GM19023 (cell line): ENCODE results near the gene PDK2.
"Not testable (repeated sequence)": the region's sequence is repeated elsewhere in the genome, so short reads cannot be mapped to it uniquely, and the experiment has no call there.

Source experiments
- ATAC-seq: cut with Tn5 transposase; IDR thresholded peaks from one replicate; pipeline ENCODE4 v1.9.1; 2021; ENCODE audit warnings: mild to moderate bottlenecking, moderate library complexity; ENCODE audit not compliant: unreplicated experiment

The PDK2 gene

DNA sequence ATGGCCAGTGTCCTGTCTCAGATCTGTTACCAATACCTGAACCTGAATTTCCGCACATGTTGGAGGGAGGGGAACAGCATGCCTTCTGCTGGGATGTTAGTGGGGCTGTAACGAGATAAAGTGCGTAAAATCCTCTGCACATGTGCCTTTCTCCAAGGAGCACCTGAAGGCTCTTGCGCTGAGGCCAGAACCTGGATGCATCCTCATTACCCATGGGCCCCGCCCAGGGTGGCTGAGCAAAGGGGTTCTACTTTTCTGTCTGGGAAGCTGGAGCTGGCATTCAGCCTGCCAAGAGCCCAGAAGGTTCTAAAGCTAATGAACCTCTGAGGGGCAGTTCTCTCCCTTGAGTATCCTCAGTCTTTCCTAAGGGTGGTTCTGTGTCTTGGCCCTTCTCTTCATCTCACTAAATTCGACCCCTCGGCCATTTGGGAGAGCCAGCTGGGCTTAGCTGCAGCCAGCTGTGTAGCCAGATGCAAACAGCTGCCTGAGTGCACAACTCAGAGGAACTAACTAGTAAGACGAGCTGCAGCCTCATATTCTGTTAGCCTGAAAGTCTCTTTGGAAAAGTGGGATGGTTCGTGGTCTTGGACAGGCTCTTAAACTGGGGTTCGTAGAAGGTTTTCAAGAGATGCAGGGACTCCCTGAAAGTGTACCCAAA is 36.7 kb upstream of the PDK2 start:
- no peak for ATAC-seq

DNA sequence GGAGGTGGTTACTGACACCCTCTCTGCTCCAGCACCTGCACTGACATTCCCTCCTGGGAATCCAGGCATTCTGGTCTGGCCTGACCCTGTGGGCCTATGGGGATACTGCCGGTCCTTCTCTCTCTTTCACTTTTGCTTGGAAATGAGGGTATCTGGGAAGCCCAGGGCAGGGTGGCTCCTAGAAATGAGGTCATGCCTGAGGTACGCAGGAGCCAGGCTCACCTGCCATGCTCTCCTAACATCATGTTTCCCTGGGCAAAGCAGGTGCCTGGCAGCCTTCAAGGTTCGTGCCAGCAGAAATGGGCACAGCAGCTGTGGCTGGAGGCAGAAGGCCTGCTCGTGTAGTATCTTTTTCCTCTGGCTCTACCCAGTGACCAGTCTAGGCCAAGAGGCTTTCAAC is 35.9 kb upstream of the PDK2 start:
- ATAC-seq: no peak

DNA sequence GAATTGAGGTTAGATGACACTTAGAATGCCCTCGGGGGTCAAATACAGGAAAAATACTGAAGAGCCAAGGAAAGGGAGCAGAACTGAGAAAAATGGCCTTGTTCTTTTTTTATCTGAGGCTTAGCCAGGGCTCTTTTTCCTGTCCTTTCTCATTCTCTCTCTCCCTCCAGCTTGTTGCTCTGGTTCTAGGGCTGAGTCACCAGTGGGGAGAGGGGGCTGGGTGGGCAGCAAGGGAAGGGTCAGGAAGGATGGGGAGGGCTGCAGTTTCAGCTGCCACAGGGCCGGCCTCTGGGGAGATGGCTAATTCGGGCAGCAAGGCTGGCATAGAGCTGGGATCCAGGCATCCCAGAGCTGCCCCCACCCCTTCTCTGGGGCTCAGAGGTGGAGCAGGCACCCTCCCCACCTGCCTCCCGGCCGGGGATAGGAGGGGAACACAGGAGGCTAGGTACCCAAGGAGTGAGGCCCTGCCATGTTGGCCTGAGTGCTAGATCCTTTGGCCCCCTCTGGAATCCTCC is 35.3 kb upstream of the PDK2 start:
- ATAC-seq: no peak

DNA sequence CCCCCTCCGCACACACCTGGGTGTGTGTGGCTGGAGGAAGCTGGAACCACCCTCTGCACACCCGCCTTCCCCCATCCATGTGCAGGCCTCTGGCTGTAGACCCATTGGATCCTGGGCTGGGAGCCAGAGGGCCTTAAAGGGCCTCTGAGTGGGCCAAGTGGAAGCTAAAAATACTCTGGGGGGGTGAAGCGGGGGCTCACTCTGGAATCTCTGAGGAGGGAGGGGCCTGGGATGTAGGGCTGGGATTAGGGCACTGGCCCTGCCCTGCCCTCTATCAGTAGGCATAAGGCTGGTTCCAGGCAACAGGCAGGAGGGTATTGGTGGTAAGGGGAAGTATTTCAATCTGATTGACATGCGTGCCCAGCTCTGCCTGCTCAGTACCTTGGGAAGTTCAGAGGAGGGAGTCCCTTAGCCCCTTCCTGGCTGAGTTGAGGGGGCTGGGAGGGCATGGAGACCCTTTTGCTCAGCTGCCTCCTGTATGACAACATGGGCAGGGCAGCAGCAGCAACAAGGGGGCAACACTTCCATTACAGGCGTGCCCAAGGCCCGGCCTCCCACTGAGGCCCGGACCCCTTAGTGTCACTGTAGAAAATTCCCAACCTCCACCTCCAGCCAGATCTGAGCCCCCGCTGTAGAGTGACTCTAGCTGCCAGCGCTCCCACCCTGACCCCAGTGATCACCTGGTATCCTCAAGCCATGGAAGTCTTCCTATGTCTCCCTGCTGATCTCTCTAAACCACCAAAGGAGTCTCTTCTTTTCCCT is 34.0 kb upstream of the PDK2 start:
- no peak for ATAC-seq

DNA sequence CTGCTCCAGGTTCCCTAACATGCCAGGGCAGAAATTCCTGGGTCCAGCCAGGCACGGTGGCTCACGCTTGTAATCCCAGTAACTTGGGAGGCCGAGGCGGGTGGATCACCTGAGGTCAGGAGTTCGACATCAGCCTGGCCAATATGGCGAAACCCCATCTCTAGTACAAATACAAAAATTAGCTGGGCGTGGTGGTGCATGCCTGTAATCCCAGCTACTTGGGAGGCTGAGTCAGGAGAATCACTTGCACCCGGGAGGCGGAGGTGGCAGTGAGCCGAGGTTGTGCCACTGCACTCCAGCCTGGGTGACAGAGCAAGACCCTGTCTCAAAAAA is 33.5 kb upstream of the PDK2 start:
- not testable (repeated sequence) for ATAC-seq

DNA sequence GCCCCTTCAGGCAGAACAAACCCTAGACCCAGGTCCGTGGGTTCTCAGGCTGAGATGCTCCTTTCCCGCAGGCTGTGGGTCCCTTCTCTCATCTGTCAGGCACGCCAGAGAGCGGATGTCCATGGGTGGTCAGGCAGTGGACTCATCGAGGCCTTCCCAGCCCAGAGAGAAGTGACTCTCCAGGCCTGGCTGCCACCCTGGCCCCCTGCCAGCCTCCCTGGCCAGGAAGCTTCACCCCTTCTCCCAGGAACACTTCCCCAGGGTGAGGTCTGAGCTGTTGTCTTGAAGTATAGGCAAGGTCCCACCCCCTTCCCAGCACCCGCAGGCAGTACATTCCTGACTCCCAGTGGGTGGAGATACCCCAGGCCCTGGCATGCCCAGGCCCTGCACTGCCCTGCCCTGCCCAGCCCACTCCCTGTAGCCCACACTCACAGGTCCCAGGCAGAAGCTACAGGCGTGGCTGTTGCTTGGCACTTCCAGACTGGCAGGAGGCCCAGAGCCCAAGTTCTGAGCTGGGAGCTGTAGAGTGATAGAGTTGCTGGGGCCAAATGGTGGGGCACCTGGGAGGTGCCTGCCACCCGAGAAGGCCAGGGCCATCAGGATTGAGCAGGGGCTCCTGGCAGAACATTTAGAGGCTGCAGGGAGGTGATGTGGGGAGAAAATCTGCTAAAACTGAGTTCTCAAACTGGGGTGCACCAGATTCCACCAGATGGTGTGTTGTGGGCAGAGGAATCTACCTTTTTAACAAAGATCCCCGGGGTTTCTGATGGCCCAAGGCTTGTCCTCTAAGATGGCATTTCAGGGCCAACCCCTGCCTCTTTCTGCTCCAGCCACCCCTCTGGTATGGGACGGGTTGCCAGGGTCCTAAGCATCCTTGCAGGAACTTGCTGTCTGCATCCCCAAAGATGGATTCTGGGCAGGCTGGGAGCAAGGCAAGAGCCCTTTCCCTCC is 32.6 kb upstream of the PDK2 start:
- ATAC-seq: no peak

DNA sequence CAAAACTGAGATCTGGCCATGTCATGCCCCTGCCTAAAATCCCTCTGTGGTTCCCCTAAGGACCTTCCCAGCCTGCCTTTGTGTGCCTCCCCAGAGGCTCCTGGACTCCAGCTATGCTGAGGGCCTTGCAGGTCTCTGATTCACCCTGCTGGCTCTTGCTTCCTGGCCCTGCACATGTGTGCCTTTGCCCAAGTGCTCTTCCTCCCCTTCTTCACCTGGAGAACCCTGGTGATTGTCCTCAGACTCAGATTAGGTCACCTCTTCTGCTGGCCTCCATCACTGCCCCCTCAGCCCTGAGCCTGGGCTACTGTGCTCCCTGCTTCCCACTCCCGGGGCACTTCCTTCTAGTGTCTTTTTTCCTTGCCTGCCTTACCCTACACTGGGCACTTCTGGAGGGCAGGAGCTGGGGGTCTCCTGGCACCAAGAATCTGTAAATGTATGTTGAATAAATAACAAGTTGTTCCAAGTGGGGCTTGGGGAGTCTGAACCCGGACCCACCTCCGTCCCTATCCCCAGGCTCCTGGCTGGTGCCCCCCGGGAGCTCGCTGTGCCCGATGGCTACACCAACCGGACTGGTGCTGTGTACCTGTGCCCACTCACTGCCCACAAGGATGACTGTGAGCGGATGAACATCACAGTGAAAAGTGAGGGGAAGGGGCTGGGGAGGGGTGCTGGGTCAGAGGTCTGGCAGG is 31.4 kb upstream of the PDK2 start:
- ATAC-seq: no peak

DNA sequence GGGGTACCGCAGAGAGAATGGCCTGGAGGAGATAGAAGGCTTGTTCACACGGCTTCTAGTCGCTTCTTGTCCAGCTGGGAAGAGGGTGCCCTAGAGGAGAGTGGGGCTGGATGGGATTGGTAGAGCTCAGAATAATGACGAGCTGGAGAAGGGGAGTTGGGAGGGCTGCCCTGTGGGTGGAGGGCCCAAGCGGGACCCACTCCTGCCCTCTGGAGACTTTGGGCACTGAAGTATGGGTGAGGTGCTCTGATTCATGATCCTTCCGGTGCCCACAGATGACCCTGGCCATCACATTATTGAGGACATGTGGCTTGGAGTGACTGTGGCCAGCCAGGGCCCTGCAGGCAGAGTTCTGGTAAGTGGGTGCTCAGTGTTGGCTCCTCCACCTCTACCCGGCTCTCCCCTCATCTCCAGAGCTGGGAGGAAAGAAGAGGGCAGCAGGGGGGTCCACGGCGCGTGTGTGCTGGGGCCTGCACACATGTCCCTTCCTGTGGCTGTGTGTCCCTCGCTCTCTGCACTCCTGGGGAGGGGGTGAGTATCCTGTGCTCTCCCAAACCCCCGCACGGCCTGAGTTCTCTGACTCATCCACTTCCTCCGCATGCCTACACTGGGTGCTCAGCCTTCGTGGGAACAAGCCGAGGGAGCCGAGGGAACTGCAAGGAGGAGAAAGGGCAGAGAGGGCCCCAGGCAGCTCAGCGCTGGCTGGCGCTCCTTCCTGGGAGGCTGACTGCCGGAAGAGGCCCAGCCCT is 30.7 kb upstream of the PDK2 start:
- ATAC-seq: no peak

DNA sequence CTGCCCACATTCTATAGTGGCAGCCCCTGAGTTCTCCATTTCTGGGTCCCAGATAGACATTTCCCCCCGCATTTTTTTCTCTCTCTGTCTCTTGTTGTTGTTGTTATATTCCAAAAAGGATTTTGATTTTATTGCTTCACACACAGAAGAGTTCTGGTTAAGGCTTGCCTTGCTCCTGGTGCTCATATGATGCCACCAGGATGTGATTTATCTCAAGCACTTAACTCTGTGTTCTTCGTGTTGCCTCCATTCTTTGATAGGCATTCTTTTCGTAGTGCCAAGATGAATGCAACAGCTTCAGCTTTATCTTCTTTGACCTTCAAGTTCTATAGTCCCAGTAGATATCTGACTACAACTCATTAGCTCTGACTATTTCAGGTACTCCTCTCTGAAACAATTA is 30.1 kb upstream of the PDK2 start:
- ATAC-seq: no peak

DNA sequence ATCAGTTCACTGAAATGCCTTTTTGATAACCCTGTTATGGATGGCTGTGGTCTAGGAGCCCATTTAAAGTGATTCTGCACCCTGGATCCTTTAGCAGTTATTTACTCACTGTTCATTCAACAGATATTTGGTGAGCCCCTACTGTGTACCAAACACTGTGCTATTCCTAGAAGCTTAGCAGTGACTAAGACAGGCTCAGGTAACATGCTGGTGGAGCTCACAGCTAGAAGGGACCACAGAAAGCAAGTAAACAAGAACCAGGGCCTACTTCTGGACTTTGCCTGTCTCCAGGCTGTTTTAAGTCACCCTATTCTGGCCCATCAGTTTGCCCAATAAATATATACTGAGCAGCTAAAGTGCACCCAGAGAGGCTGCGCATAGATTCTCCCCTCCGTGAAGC is 28.2 kb upstream of the PDK2 start:
- no peak for ATAC-seq

DNA sequence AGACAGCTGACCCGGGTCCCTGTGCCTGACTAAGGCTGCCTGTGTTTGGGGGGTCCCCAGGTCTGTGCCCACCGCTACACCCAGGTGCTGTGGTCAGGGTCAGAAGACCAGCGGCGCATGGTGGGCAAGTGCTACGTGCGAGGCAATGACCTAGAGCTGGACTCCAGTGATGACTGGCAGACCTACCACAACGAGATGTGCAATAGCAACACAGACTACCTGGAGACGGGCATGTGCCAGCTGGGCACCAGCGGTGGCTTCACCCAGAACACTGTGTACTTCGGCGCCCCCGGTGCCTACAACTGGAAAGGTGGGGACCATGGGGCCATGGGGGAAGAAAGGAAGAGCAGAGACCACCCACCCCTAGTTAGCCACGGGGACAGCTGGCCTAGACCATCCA is 27.2 kb upstream of the PDK2 start:
- no peak for ATAC-seq

DNA sequence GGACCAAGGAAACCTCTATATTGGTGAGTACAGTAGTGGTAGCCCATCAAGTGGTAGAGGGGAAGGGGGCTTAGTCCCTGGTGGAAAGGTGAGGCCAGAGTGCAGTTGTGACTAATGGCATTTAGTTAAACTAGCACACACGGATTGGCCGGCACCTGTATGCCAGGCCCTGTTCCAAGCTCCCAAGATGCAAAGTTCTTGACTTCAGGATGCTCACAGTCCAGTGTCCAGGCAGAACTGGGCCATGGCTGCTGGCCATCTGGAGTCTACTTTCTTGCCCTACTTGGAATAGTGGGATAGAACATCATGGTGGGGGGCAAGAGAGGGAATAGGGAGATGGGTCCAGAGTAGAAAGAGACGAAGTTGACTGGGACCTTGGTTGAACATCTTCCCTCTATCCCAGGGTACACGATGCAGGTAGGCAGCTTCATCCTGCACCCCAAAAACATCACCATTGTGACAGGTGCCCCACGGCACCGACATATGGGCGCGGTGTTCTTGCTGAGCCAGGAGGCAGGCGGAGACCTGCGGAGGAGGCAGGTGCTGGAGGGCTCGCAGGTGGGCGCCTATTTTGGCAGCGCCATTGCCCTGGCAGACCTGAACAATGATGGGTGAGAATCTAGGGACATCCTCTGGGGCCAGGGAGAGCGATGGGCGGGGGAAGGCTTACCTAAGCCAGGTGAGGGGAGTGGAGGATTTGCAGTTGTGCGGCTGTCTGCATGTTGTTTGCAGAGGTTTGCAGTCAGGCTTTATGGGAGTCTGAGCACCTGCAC is 24.1 kb upstream of the PDK2 start:
- no peak for ATAC-seq

DNA sequence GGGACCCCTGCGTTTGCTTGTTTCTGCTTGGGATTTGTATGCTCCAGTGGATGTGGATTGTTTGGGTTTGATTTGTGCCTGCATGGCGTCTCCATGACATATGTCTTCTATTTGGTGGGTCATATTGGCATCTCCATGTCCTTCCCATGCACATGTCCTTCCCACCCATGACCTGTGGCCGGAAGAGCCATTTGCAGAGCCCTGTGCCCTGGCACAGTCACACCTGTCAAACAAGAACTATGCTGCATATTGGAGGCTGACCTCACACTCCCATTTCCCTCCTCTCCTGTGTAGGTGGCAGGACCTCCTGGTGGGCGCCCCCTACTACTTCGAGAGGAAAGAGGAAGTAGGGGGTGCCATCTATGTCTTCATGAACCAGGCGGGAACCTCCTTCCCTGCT is 23.5 kb upstream of the PDK2 start:
- no peak for ATAC-seq

DNA sequence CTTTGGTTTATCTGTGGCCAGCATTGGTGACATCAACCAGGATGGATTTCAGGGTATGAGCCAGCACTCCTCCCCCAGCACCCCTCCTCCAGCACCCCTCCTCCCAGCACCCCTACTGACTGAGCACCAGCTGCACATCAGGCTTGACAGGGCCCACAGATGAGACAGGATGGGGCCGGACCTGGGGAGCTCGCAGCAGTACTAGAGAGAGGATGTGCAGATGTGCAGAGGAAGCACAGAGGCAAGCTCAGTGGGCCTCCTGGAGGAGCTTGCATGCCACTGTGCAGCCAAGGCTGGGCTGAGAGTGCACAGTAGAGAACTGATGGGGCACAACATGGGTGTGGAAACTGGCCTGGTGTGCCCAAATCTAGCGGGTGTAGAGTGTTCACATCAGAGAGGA is 23.0 kb upstream of the PDK2 start:
- ATAC-seq: no peak

DNA sequence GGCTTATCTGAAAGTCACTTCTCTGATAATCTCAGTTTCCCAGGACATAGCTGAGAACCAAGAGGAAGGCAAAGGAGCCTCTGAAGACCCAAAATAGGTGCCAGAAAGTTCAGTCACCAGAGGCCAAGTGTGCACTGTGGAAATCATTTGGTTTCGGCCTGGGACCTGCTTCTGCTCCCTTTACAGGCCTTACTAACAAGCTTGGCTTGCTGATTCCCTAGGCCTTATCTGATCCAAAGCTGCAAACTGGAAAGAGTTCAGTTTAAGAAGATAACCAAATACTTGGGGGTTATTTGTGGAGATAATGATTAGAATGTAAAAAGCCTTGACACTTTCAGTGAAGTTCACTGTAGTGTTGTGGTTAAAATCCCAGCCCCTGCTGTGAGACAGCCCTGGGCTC is 22.2 kb upstream of the PDK2 start:
- no peak for ATAC-seq

DNA sequence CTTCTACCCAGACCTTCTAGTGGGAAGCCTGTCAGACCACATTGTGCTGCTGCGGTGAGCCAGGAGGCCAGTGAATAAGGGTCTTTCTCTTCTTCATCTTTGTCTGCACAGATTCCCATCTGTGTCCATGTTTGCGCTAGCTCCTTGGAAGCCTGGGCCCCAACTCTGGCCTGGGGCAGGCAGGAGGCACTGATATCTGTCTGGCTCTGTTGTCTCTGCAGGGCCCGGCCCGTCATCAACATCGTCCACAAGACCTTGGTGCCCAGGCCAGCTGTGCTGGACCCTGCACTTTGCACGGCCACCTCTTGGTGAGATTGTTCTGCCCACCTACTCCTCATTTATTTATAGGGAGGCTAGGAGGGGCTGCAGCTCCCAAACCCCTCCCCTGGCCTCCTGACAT is 20.9 kb upstream of the PDK2 start:
- no peak for ATAC-seq

DNA sequence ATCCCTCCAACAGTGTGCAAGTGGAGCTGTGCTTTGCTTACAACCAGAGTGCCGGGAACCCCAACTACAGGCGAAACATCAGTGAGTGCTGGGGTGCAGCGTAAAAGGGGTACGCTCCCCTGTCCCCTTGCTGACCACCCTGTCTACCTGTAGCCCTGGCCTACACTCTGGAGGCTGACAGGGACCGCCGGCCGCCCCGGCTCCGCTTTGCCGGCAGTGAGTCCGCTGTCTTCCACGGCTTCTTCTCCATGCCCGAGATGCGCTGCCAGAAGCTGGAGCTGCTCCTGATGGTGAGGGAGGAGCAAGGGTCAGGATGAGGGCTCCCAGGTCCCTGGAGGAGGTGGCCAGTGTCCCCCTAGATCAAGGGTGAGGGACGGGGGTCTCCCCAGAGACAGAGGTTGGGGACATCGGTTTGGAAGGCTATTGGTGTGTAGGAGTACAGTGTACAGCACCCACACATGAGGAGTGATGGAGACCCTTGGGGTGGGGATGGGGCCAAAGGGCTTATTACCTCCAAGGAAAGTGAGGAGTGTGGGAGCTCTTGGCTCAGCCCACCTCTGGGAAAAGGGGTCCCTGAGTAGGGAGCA is 19.6 kb upstream of the PDK2 start:
- ATAC-seq: no peak

DNA sequence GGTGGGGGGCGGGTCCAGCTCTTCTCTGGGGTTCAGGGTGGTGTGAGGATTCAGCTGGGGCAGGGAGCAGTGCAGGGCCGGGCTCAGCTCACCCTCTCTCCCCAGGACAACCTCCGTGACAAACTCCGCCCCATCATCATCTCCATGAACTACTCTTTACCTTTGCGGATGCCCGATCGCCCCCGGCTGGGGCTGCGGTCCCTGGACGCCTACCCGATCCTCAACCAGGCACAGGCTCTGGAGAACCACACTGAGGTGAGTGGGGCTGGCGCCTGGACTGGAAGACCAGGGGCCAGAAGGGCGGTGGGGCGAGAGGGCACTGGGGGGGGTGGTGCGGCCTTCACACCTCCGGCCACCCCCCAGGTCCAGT is 18.9 kb upstream of the PDK2 start:
- no peak for ATAC-seq

DNA sequence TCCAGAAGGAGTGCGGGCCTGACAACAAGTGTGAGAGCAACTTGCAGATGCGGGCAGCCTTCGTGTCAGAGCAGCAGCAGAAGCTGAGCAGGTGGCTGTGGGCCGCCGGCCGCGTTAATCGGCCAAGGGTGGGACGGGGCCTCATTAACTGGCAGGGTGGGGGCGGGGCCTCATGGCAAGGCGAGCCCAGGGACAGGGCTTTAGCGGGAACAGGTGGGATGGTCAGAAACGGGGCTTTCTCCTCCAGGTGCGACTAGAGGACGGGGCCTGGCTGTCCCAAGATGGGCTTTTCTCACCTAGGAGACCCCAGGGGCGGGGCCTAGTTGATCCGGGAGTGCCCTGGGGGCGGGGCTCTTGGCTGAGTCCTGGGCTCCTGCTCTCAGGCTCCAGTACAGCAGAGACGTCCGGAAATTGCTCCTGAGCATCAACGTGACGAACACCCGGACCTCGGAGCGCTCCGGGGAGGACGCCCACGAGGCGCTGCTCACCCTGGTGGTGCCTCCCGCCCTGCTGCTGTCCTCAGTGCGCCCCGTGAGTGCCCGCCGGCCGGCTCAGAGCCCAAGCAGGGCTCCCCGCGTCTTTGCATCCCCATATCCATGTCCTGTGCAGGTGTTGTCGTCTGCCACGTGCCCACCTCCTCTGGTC is 18.4 kb upstream of the PDK2 start:
- ATAC-seq: no peak
